ENCODE measurements around the gene MSH5.

The MSH5 gene

DNA sequence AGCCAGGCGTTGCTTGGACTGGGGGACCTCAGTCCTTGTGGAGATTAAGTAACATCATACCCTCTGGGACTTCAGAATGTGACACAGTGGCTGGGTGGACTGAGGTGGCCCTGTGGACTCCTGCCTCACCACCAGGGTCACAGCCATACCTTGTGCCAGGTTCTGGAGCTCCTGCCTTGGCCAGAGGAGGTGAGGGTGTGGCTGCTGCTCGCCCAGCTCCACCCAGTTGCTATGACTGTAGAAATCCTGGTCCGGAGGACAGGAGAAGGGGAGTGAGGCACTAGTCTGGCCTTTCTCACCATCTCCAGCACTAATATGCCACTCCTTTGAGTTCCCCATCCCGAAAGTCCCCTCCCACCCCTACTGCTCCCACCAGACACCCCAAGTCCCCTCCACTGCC is 35.4 kb downstream of the MSH5 start:
- Histone ChIP-seq H3K4me2 (ENCODE audit: low read length) (no peak overlapping the region), H3K9ac (ENCODE audit: low read length) (no peak overlapping the region), H2AFZ (ENCODE audit: low read depth, low read length) (no peak overlapping the region), H3K9me3 (ENCODE audit: insufficient read depth, low read length) (no peaks in the 10 kb centered on the region), H3K27me3 (ENCODE audit: low read depth, low read length) (no peaks in the 10 kb centered on the region), H3K4me1 (ENCODE audit: low read length) (peaks cover 7% of the 10 kb centered on the region), H3K79me2 (ENCODE audit: low read length) (no peaks in the 10 kb centered on the region), H3K36me3 (replicated peaks; ENCODE audit: low read depth, low read length) (no peaks in the 10 kb centered on the region), H4K20me1 (ENCODE audit: insufficient read depth, low read length) (no peaks in the 10 kb centered on the region), H3K27ac (ENCODE audit: low read length) (no peak overlapping the region), H3K4me3 (ENCODE audit: low read length) (no peak overlapping the region)
- TF ChIP-seq, protein P1, sequence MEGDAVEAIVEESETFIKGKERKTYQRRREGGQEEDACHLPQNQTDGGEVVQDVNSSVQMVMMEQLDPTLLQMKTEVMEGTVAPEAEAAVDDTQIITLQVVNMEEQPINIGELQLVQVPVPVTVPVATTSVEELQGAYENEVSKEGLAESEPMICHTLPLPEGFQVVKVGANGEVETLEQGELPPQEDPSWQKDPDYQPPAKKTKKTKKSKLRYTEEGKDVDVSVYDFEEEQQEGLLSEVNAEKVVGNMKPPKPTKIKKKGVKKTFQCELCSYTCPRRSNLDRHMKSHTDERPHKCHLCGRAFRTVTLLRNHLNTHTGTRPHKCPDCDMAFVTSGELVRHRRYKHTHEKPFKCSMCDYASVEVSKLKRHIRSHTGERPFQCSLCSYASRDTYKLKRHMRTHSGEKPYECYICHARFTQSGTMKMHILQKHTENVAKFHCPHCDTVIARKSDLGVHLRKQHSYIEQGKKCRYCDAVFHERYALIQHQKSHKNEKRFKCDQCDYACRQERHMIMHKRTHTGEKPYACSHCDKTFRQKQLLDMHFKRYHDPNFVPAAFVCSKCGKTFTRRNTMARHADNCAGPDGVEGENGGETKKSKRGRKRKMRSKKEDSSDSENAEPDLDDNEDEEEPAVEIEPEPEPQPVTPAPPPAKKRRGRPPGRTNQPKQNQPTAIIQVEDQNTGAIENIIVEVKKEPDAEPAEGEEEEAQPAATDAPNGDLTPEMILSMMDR (IDR thresholded peaks at IDR 0.05; ENCODE audit: low read depth, low read length): no peak
- no peak for TF ChIP-seq EZH2phosphoT487 (IDR thresholded peaks at IDR 0.05; ENCODE audit: low read depth)

- no peak overlapping the region for H3K27ac ChIP-seq (ENCODE audit: low read length)
- no peaks in the 10 kb centered on the region for H3K79me2 ChIP-seq (ENCODE audit: low read length)
- H3K4me3 ChIP-seq (ENCODE audit: low read length): no peak overlapping the region
- peaks cover 6% of the 10 kb centered on the region for H3K36me3 ChIP-seq (replicated peaks; ENCODE audit: low read depth, low read length)
- H3K9me3 ChIP-seq (ENCODE audit: insufficient read depth, low read length): no peaks in the 10 kb centered on the region
- no peak for TF ChIP-seq EZH2phosphoT487 (IDR thresholded peaks at IDR 0.05; ENCODE audit: low read depth)
- TF ChIP-seq, protein P1 (IDR thresholded peaks at IDR 0.05; ENCODE audit: low read depth, low read length): no peak
- no peaks in the 10 kb centered on the region for H4K20me1 ChIP-seq (ENCODE audit: insufficient read depth, low read length)
- no peak overlapping the region for H3K4me2 ChIP-seq (ENCODE audit: low read length)
- H2AFZ ChIP-seq (ENCODE audit: low read depth, low read length): no peak overlapping the region
- H3K27me3 ChIP-seq (ENCODE audit: low read depth, low read length): no peaks in the 10 kb centered on the region
- H3K4me1 ChIP-seq (ENCODE audit: low read length): peaks cover 7% of the 10 kb centered on the region
- H3K9ac ChIP-seq (ENCODE audit: low read length): no peak overlapping the region
Measured at GRCh38 chr6:31775633-31776484, 36.1 kb downstream of the MSH5 start.

DNA sequence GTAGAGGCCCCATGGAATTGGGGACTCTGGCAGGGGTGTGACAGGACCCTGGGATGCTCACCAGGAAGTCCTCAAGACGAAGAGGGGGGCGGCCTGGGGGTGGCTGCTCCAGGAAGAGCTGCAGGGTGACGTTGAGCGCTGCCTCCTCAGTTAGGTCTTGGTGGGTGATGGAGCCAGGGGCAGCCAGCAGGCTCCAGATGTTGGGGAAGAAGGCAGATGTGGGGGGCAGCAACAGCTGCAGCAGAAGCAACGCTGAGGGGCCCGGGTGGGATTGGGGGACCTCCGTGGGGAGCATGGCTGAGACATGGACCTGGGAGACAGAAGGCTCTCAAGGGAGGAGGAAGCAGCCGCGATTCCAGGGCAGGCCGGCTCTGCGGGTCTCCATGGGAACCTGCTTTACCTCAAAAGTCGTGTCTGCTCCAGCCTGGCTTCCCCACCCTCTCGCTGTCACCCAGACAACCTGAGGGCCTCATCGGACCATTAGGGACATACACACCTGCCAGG is 36.7 kb downstream of the MSH5 start:
- Histone ChIP-seq H4K20me1 (ENCODE audit: insufficient read depth, low read length) (no peaks in the 10 kb centered on the region), H3K4me2 (ENCODE audit: low read length) (no peak overlapping the region), H2AFZ (ENCODE audit: low read depth, low read length) (no peak overlapping the region), H3K27ac (ENCODE audit: low read length) (no peak overlapping the region), H3K27me3 (ENCODE audit: low read depth, low read length) (no peaks in the 10 kb centered on the region), H3K79me2 (ENCODE audit: low read length) (no peaks in the 10 kb centered on the region), H3K4me1 (ENCODE audit: low read length) (peaks cover 7% of the 10 kb centered on the region), H3K36me3 (replicated peaks; ENCODE audit: low read depth, low read length) (peaks cover 7% of the 10 kb centered on the region), H3K4me3 (ENCODE audit: low read length) (no peak overlapping the region), H3K9ac (ENCODE audit: low read length) (no peak overlapping the region), H3K9me3 (ENCODE audit: insufficient read depth, low read length) (no peaks in the 10 kb centered on the region)
- TF ChIP-seq EZH2phosphoT487 (IDR thresholded peaks at IDR 0.05; ENCODE audit: low read depth): no peak
- TF ChIP-seq, protein P1 (IDR thresholded peaks at IDR 0.05; ENCODE audit: low read depth, low read length): no peak

GRCh38 chr6:31776989-31777666 is 37.3 kb downstream of the MSH5 start, which contains the start of gene VWA7:
VWA7 (minus strand) TSS chr6:31777328; CDS start chr6:31776779, 549 bp downstream.
- 0 out of 2 replicates have a peak within 1 kb of the TSS, but pooled peaks have one; percentile 11 for H3K4me2 ChIP-seq (ENCODE audit: low read length)

More at GRCh38 chr6:31776989-31777666, 37.3 kb downstream of the MSH5 start, which contains the start of gene VWA7:
- Histone ChIP-seq H3K36me3 (replicated peaks; ENCODE audit: low read depth, low read length) (peaks cover 9% of the 10 kb centered on the region), H3K9me3 (ENCODE audit: insufficient read depth, low read length) (no peaks in the 10 kb centered on the region), H4K20me1 (ENCODE audit: insufficient read depth, low read length) (no peaks in the 10 kb centered on the region), H3K4me3 (ENCODE audit: low read length) (no peak within 1 kb of the TSS), H3K27ac (ENCODE audit: low read length) (no peak within 1 kb of the TSS), H3K79me2 (ENCODE audit: low read length) (no peaks in the 10 kb centered on the region), H3K9ac (ENCODE audit: low read length) (no peak within 1 kb of the TSS), H3K27me3 (ENCODE audit: low read depth, low read length) (no peaks in the 10 kb centered on the region), H2AFZ (ENCODE audit: low read depth, low read length) (no peak within 1 kb of the TSS), H3K4me1 (ENCODE audit: low read length) (peaks cover 7% of the 10 kb centered on the region)
- no peak for TF ChIP-seq EZH2phosphoT487 (IDR thresholded peaks at IDR 0.05; ENCODE audit: low read depth)
- TF ChIP-seq, protein P1 (IDR thresholded peaks at IDR 0.05; ENCODE audit: low read depth, low read length): no peak

All from OCI-LY3 (cell line).